Measurements from ENCODE around the gene TFG. TPM values are rescaled to one million over a fixed set of nuclear protein-coding genes. Genes with fewer than 3 reads are reported as not detected.
"Not testable (repeated sequence)": the region's sequence is repeated elsewhere in the genome, so short reads cannot be mapped to it uniquely, and the experiment has no call there.

TFG gene
- polyA plus RNA-seq (2013): 175 TPM in 2 replicates

GRCh38 chr3:100708989-100709841 is at the start of gene TFG:
TFG (plus strand) TSS chr3:100709494; CDS start chr3:100713686, 4,192 bp downstream.
- no CpG with 5 or more reads among the region's 76 CpGs for WGBS (ENCODE audit: extremely low coverage, insufficient coverage, insufficient read length)
- peak; percentile 100 for DNase-seq

DNA sequence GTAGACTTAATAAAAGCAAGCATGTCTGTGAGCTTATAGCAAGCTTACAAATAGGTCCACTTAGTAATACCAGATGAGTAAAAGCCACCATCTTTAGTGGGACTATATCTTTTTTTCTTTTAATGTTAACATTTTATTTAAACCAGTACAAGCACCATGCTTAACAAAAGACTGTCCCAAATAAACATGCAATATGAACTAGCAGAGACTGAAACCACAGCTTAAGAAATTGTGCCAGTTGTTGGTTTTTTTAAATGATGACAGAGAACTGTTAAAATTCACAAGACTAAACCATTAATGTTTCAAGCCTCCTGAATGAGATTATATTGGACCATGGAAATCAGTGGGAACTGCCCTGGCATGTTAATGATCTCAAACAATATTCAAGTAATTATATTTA is 48.0 kb upstream of the TFG start:
- not testable (repeated sequence) for H2AFZ ChIP-seq (ENCODE audit: insufficient read depth, low read length, poor library complexity); H2BK5ac ChIP-seq (ENCODE audit: low read depth, low read length, poor library complexity); H4K12ac ChIP-seq (ENCODE audit: low read depth, low read length); H2BK12ac ChIP-seq (ENCODE audit: low read length); H3K79me2 ChIP-seq (ENCODE audit: control insufficient read depth, insufficient read depth, low read length, poor library complexity); H3K14ac ChIP-seq (ENCODE audit: low read length); H3K4me1 ChIP-seq (ENCODE audit: control insufficient read depth in 1 of 2, insufficient read depth in 2 of 2, low read length in 2 of 2); H3K27me3 ChIP-seq (ENCODE audit: insufficient read depth, low read length); H4K91ac ChIP-seq (ENCODE audit: low read depth, low read length); H3K23ac ChIP-seq (ENCODE audit: low read length); H3K79me1 ChIP-seq (ENCODE audit: low read length); H3K27ac ChIP-seq (ENCODE audit: low read depth, low read length); H3K4me3 ChIP-seq (ENCODE audit: low read depth, low read length); H3K4ac ChIP-seq (ENCODE audit: low read depth, low read length); H2AK5ac ChIP-seq (ENCODE audit: low read length); H3K4me2 ChIP-seq (ENCODE audit: low read length); H3K18ac ChIP-seq (ENCODE audit: low read length); H3K9ac ChIP-seq (ENCODE audit: low read length); H4K8ac ChIP-seq (ENCODE audit: low read depth, low read length); DNase-seq; H3K36me3 ChIP-seq (ENCODE audit: control insufficient read depth in 1 of 2, insufficient read depth in 2 of 2, low read length in 2 of 2); H2BK120ac ChIP-seq (ENCODE audit: insufficient read depth, low read length, poor library complexity); H3K9me3 ChIP-seq (ENCODE audit: insufficient read depth, low read depth, low read length)

More at GRCh38 chr3:100708989-100709841, at the start of gene TFG:
- Histone ChIP-seq H3K14ac (ENCODE audit: low read length) (peak within 1 kb of the TSS; percentile 68), H3K4me1 (ENCODE audit: control insufficient read depth in 1 of 2, insufficient read depth in 2 of 2, low read length in 2 of 2) (peaks cover 0 to 3% of the 10 kb centered on the region in 2 experiments), H3K4me3 (ENCODE audit: low read depth, low read length) (peak within 1 kb of the TSS; percentile 94), H3K79me1 (ENCODE audit: low read length) (peaks cover 9% of the 10 kb centered on the region), H4K91ac (ENCODE audit: low read depth, low read length) (peak within 1 kb of the TSS; percentile 98), H2BK5ac (ENCODE audit: low read depth, low read length, poor library complexity) (peak within 1 kb of the TSS; percentile 94), H3K9me3 (ENCODE audit: insufficient read depth, low read depth, low read length) (no peaks in the 10 kb centered on the region), H2BK12ac (ENCODE audit: low read length) (peak within 1 kb of the TSS; percentile 49), H2AK5ac (ENCODE audit: low read length) (peak within 1 kb of the TSS; percentile 74), H2AFZ (ENCODE audit: insufficient read depth, low read length, poor library complexity) (peak within 1 kb of the TSS; percentile 88), H3K27ac (ENCODE audit: low read depth, low read length) (peak within 1 kb of the TSS; percentile 100), H3K9ac (ENCODE audit: low read length) (peak within 1 kb of the TSS; percentile 99), H4K8ac (ENCODE audit: low read depth, low read length) (peak within 1 kb of the TSS; percentile 99), H4K12ac (ENCODE audit: low read depth, low read length) (peak within 1 kb of the TSS; percentile 94), H2BK120ac (ENCODE audit: insufficient read depth, low read length, poor library complexity) (peak within 1 kb of the TSS; percentile 84), H3K27me3 (ENCODE audit: insufficient read depth, low read length) (no peaks in the 10 kb centered on the region), H3K4me2 (ENCODE audit: low read length) (peak within 1 kb of the TSS; percentile 98), H3K36me3 (ENCODE audit: control insufficient read depth in 1 of 2, insufficient read depth in 2 of 2, low read length in 2 of 2) (peaks cover 4 to 8% of the 10 kb centered on the region in 2 experiments), H3K18ac (ENCODE audit: low read length) (peak within 1 kb of the TSS; percentile 96), H3K4ac (ENCODE audit: low read depth, low read length) (peak within 1 kb of the TSS; percentile 44), H3K23ac (ENCODE audit: low read length) (no peak within 1 kb of the TSS), H3K79me2 (ENCODE audit: control insufficient read depth, insufficient read depth, low read length, poor library complexity) (peaks cover 16% of the 10 kb centered on the region)

DNA sequence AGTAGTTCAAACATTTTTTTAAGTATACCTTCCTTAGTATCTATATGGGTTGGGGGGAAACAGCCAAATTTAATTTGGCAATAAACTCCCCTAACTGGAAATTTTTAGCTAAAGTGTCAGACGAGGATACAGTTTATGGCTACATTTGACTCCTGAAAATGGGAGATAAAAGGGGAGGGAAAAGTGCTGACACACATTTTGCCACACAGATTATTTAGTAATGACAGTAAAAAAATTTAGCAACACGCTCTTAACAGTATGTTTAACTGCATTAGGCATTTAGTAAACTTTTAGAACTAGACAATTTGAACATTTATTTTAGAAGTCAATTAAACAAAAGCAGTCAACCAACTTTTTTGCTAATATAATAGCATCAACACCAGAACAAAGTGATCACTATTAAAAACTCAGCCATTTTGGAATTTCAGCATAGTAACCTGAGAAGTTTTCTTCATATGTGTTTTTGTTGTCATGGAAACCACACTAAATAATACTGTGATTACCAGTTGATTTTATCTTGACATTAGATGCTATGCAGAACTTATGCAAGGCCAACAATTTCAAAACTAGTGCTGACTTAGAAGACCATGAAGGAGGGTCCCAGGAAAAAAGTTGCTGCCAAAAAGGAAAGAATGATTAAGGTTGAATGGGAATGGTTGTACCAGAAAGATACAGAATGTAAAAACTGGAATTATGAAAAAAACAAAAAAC is 47.0 kb upstream of the TFG start:
- no peaks in the 10 kb centered on the region for H3K36me3 ChIP-seq (ENCODE audit: control insufficient read depth in 1 of 2, insufficient read depth in 2 of 2, low read length in 2 of 2)
- H2BK12ac ChIP-seq (ENCODE audit: low read length): no peak overlapping the region
- no peak overlapping the region for H2BK120ac ChIP-seq (ENCODE audit: insufficient read depth, low read length, poor library complexity)
- H3K27me3 ChIP-seq (ENCODE audit: insufficient read depth, low read length): no peaks in the 10 kb centered on the region
- no peak overlapping the region for H3K4ac ChIP-seq (ENCODE audit: low read depth, low read length)
- no peak overlapping the region for H4K8ac ChIP-seq (ENCODE audit: low read depth, low read length)
- no peak overlapping the region for H3K14ac ChIP-seq (ENCODE audit: low read length)
- H4K91ac ChIP-seq (ENCODE audit: low read depth, low read length): no peak overlapping the region
- no peak overlapping the region for H3K27ac ChIP-seq (ENCODE audit: low read depth, low read length)
- no peaks in the 10 kb centered on the region for H3K9me3 ChIP-seq (ENCODE audit: insufficient read depth, low read depth, low read length)
- no peaks in the 10 kb centered on the region for H3K79me2 ChIP-seq (ENCODE audit: control insufficient read depth, insufficient read depth, low read length, poor library complexity)
- H4K12ac ChIP-seq (ENCODE audit: low read depth, low read length): no peak overlapping the region
- H3K18ac ChIP-seq (ENCODE audit: low read length): no peak overlapping the region
- H2AFZ ChIP-seq (ENCODE audit: insufficient read depth, low read length, poor library complexity): no peak overlapping the region
- no CpG with 5 or more reads among the region's 2 CpGs for WGBS (ENCODE audit: extremely low coverage, insufficient coverage, insufficient read length)
- H3K4me3 ChIP-seq (ENCODE audit: low read depth, low read length): no peak overlapping the region
- no peak overlapping the region for H2AK5ac ChIP-seq (ENCODE audit: low read length)
- no peaks in the 10 kb centered on the region for H3K79me1 ChIP-seq (ENCODE audit: low read length)
- no peak overlapping the region for H3K4me2 ChIP-seq (ENCODE audit: low read length)
- DNase-seq: peak in 1 of 2 donors; percentile 80
- no peaks in the 10 kb centered on the region for H3K4me1 ChIP-seq (ENCODE audit: control insufficient read depth in 1 of 2, insufficient read depth in 2 of 2, low read length in 2 of 2)
- no peak overlapping the region for H3K23ac ChIP-seq (ENCODE audit: low read length)
- no peak overlapping the region for H2BK5ac ChIP-seq (ENCODE audit: low read depth, low read length, poor library complexity)
- no peak overlapping the region for H3K9ac ChIP-seq (ENCODE audit: low read length)

DNA sequence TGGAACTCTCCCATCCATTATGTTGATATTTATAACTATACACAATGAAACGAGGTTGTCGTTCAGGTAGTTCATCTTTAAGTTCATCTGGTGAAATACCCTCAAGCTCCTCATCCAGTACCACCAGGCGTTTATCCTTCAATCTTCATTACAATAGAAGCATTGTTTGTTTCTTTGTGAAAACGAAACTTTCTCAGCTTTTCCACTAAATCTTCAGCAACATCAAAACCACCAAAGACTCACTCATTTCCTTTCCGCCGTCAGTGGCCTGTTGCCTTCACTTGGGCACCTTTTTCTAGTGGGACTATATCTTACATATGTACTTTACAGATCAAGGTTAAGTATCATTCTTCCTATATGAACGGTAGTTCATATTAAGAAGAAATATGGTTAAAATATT is 44.1 kb upstream of the TFG start:
- H2BK5ac ChIP-seq (ENCODE audit: low read depth, low read length, poor library complexity): no peak overlapping the region
- no peak overlapping the region for H2AK5ac ChIP-seq (ENCODE audit: low read length)
- H3K23ac ChIP-seq (ENCODE audit: low read length): no peak overlapping the region
- no peak overlapping the region for H3K4me2 ChIP-seq (ENCODE audit: low read length)
- H3K14ac ChIP-seq (ENCODE audit: low read length): no peak overlapping the region
- H2BK120ac ChIP-seq (ENCODE audit: insufficient read depth, low read length, poor library complexity): no peak overlapping the region
- H2AFZ ChIP-seq (ENCODE audit: insufficient read depth, low read length, poor library complexity): no peak overlapping the region
- no peak overlapping the region for H3K18ac ChIP-seq (ENCODE audit: low read length)
- no peak overlapping the region for H3K27ac ChIP-seq (ENCODE audit: low read depth, low read length)
- H3K4me1 ChIP-seq (ENCODE audit: control insufficient read depth in 1 of 2, insufficient read depth in 2 of 2, low read length in 2 of 2): no peaks in the 10 kb centered on the region
- H3K36me3 ChIP-seq (ENCODE audit: control insufficient read depth in 1 of 2, insufficient read depth in 2 of 2, low read length in 2 of 2): no peaks in the 10 kb centered on the region
- no peaks in the 10 kb centered on the region for H3K79me2 ChIP-seq (ENCODE audit: control insufficient read depth, insufficient read depth, low read length, poor library complexity)
- no peak overlapping the region for H3K4me3 ChIP-seq (ENCODE audit: low read depth, low read length)
- H3K4ac ChIP-seq (ENCODE audit: low read depth, low read length): no peak overlapping the region
- H3K27me3 ChIP-seq (ENCODE audit: insufficient read depth, low read length): no peaks in the 10 kb centered on the region
- no peak overlapping the region for H4K8ac ChIP-seq (ENCODE audit: low read depth, low read length)
- WGBS (ENCODE audit: extremely low coverage, insufficient coverage, insufficient read length): no CpG with 5 or more reads among the region's 7 CpGs
- H3K9ac ChIP-seq (ENCODE audit: low read length): no peak overlapping the region
- no peak overlapping the region for H2BK12ac ChIP-seq (ENCODE audit: low read length)
- no peak overlapping the region for H4K91ac ChIP-seq (ENCODE audit: low read depth, low read length)
- no peak for DNase-seq
- H4K12ac ChIP-seq (ENCODE audit: low read depth, low read length): no peak overlapping the region
- no peaks in the 10 kb centered on the region for H3K79me1 ChIP-seq (ENCODE audit: low read length)
- no peaks in the 10 kb centered on the region for H3K9me3 ChIP-seq (ENCODE audit: insufficient read depth, low read depth, low read length)

Measured in trophoblast cell (in vitro differentiated cells and primary cell).